Epithelial cell of esophagus (primary cell): Measurements from ENCODE around the gene ZNF280A.

Experiments used
- DNase-seq: peaks from one replicate; pipeline ENCODE4 v3.0.0; 2010; ENCODE audit warnings: low read depth
- H3K4me3 ChIP-seq: 2 replicates; pipeline ENCODE4 v1.5.1; 2011; ENCODE audit warnings: mild to moderate bottlenecking, low read length, control low read depth
- TF ChIP-seq, protein P1 (sequence below): IDR thresholded peaks from 2 replicates; pipeline ENCODE4 v1.5.1; 2011; ENCODE audit warnings: low read depth, mild to moderate bottlenecking, low read length, control low read depth, inconsistent platforms; ENCODE audit not compliant: insufficient read depth; ENCODE audit errors: missing control alignments

Gene ZNF280A, protein sequence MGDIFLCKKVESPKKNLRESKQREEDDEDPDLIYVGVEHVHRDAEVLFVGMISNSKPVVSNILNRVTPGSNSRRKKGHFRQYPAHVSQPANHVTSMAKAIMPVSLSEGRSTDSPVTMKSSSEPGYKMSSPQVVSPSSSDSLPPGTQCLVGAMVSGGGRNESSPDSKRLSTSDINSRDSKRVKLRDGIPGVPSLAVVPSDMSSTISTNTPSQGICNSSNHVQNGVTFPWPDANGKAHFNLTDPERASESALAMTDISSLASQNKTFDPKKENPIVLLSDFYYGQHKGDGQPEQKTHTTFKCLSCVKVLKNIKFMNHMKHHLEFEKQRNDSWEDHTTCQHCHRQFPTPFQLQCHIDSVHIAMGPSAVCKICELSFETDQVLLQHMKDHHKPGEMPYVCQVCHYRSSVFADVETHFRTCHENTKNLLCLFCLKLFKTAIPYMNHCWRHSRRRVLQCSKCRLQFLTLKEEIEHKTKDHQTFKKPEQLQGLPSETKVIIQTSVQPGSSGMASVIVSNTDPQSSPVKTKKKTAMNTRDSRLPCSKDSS

GRCh38 chr22:22520020-22520656, at the start of gene ZNF280A:
Gene ZNF280A (minus strand): TSS chr22:22520270. CDS start chr22:22515630, 4,640 bp downstream.
- no peak within 1 kb of the TSS for H3K4me3 ChIP-seq
- TF ChIP-seq, protein P1, sequence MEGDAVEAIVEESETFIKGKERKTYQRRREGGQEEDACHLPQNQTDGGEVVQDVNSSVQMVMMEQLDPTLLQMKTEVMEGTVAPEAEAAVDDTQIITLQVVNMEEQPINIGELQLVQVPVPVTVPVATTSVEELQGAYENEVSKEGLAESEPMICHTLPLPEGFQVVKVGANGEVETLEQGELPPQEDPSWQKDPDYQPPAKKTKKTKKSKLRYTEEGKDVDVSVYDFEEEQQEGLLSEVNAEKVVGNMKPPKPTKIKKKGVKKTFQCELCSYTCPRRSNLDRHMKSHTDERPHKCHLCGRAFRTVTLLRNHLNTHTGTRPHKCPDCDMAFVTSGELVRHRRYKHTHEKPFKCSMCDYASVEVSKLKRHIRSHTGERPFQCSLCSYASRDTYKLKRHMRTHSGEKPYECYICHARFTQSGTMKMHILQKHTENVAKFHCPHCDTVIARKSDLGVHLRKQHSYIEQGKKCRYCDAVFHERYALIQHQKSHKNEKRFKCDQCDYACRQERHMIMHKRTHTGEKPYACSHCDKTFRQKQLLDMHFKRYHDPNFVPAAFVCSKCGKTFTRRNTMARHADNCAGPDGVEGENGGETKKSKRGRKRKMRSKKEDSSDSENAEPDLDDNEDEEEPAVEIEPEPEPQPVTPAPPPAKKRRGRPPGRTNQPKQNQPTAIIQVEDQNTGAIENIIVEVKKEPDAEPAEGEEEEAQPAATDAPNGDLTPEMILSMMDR, result peak; percentile 5
- no peak for DNase-seq

DNA sequence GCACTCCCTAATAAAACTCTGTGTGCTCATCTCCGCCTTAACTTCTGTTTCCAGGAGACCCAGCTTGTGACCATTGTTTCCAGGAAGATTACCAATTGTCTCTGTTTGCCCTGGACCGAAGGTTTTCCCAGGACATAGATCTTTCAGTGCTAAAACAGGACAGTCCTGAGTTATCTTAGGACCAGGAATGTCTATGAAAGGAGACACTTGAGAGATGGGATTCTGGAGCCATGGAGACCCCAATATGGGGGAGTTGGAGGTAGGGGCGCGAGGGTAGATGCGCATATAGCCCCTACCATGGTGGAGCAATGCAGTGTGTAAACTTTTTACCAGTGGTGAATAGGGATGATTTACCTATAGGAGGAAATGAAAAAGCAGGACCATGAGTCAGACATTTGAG, 49.1 kb upstream of the ZNF280A start:
- DNase-seq, result no peak
- TF ChIP-seq, protein P1, result no peak
- no peak overlapping the region for H3K4me3 ChIP-seq

DNA sequence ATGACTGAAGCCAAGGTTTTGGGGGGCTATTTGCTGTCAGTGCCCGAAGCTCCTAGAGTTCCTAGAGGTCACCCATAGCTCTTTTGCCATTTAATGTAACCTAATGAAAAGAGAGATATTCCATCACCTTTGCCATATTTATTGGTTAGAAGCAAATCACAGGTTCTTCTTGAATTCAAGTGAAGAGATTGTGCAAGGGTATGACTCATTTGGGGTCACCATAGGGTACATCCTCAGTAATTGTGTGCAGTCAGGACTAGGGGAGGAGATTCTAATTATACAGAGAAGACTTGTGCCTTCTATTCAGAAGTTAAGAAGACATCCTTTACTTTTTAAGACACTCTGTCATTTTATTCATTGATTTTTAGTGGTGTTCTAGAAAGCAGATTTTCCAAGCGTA, 45.9 kb upstream of the ZNF280A start:
- H3K4me3 ChIP-seq, result no peak overlapping the region
- TF ChIP-seq, protein P1, result no peak
- DNase-seq, result peak; percentile 25

- TF ChIP-seq, protein P1, result no peak
- no peak for DNase-seq
- no peak within 1 kb of the TSS for H3K4me3 ChIP-seq
Measured at GRCh38 chr22:22558972-22559603, 39.0 kb upstream of the ZNF280A start, which contains the start of gene PRAME. Gene PRAME (minus strand): TSS chr22:22559265. CDS start chr22:22556832, 2,433 bp downstream.

- H3K4me3 ChIP-seq, result no peak overlapping the region
- TF ChIP-seq, protein P1, result no peak
- no peak for DNase-seq
Measured at GRCh38 chr22:22558071-22558971, 38.3 kb upstream of the ZNF280A start.

GRCh38 chr22:22556995-22557925, 37.2 kb upstream of the ZNF280A start:
- TF ChIP-seq, protein P1, result no peak
- DNase-seq, result no peak
- no peak overlapping the region for H3K4me3 ChIP-seq
